A673 (cell line): ENCODE measurements around the gene ZNF723. TPM values are rescaled to one million over a fixed set of nuclear protein-coding genes. Genes with fewer than 3 reads are reported as not detected.
"Not testable (repeated sequence)": the region's sequence is repeated elsewhere in the genome, so short reads cannot be mapped to it uniquely, and the experiment has no call there.

ENCODE experiments used
- BruUV-seq: library from RNA; stranded (reverse); fragments of 400-500 nt; replicated peaks from 2 replicates; lab custom pipeline; 2021; lab: Mats Ljungman, UMichigan
- CTCF ChIA-PET: fragments of 300-600 bp; sonication (Branson Sonifier 250); formaldehyde crosslinking; loops from one replicate; lab custom pipeline; 2022; ENCODE audit warnings: antibody characterized with exemption; lab: Charles Lee
- POLR2A ChIA-PET: fragments of 300-600 bp; sonication (Branson Sonifier 250); formaldehyde crosslinking; loops from one replicate; lab custom pipeline; 2022; ENCODE audit warnings: antibody characterized with exemption; ENCODE audit not compliant: low non-redundant PET; lab: Charles Lee
- DNase-seq: peaks from one replicate; pipeline ENCODE4 v3.0.0-alpha.2; 2015; ENCODE audit warnings: low spot score
- H3K27ac ChIP-seq: fragments of 200-600 bp; sonication (generic); 2 replicates; pipeline ENCODE4 v1.5.1; 2016; ENCODE audit warnings: mixed run types, low read depth, mild to moderate bottlenecking, mixed read lengths, antibody characterized with exemption, low read length; ENCODE audit not compliant: poor library complexity, severe bottlenecking
- H3K27me3 ChIP-seq: fragments of 200-600 bp; sonication (generic); replicated peaks from 2 replicates; pipeline ENCODE4 v1.6.1; 2017; ENCODE audit warnings: mixed run types, low read depth, mild to moderate bottlenecking, mixed read lengths, antibody characterized with exemption, low read length; ENCODE audit not compliant: insufficient read depth, poor library complexity
- H3K36me3 ChIP-seq: fragments of 200-600 bp; sonication (generic); 2 replicates; pipeline ENCODE4 v1.6.1; 2016; ENCODE audit warnings: mixed run types, mild to moderate bottlenecking, mixed read lengths, antibody characterized with exemption, low read length; ENCODE audit not compliant: insufficient read depth, poor library complexity, severe bottlenecking
- H3K4me1 ChIP-seq: fragments of 200-600 bp; sonication (generic); 2 replicates; pipeline ENCODE4 v1.6.1; 2017; ENCODE audit warnings: mixed run types, mild to moderate bottlenecking, mixed read lengths, antibody characterized with exemption, low read length; ENCODE audit not compliant: insufficient read depth, poor library complexity, severe bottlenecking
- H3K4me3 ChIP-seq: fragments of 200-600 bp; sonication (generic); 2 replicates; pipeline ENCODE4 v1.5.1; 2016; ENCODE audit warnings: low read depth, mixed run types, mild to moderate bottlenecking, mixed read lengths, low read length; ENCODE audit not compliant: poor library complexity, severe bottlenecking
- H3K9me3 ChIP-seq: fragments of 200-600 bp; sonication (generic); 2 replicates; pipeline ENCODE4 v1.6.1; 2016; ENCODE audit warnings: mixed run types, low read depth, mild to moderate bottlenecking, mixed read lengths, antibody characterized with exemption, low read length; ENCODE audit not compliant: poor library complexity, severe bottlenecking
- EZH2 ChIP-seq: fragments of 200-600 bp; sonication (generic); IDR thresholded peaks from 2 replicates; pipeline ENCODE4 v1.6.1; 2017; ENCODE audit warnings: borderline replicate concordance, low read depth, mild to moderate bottlenecking, mixed read lengths, antibody characterized with exemption, low read length; ENCODE audit not compliant: poor library complexity, severe bottlenecking
- intact Hi-C: fragments of 100-400 bp; cut with micrococcal nuclease; formaldehyde crosslinking; loops from one replicate; pipeline ENCODE4 v1.10.0; 2022; ENCODE audit not compliant: unreplicated experiment
- total RNA-seq: library from RNA; stranded (reverse); gene quantifications from 2 replicates; pipeline ENCODE4 v1.2.3, GENCODE V29; 2021
- TF ChIP-seq, protein P1 (sequence below): fragments of 300-800, 200-600 bp; sonication (generic); conservative IDR thresholded peaks from 2 replicates; pipeline ENCODE4 v1.5.1; 2017; ENCODE audit warnings: low read depth, mild to moderate bottlenecking, antibody characterized with exemption, low read length, moderate library complexity, mixed read lengths

The ZNF723 gene
- total RNA-seq, 1 experiment from 2014 or later = not detected

DNA sequence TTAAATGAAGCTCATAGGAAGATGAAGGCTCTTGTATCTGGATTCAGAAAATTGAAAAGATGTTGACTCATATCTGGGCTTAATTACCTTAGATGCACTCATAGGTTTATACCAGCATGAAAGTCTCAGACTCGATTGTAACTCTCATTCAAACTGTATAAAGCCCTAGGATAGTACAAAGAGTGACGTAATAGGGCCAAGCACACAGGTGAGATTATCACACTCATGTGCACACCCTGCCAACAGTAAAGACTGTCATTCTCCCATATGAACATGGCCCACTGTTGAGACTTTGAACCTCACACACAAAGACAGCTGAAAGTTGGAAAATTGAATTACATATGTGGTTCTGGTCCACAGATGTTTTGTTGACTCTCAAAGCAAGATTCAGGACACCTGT lies 18.0 kb upstream of the ZNF723 start:
- intact Hi-C loops = no loop called here
- H3K4me3 ChIP-seq = no peak overlapping the region
- no peak overlapping the region for H3K27ac ChIP-seq
- DNase-seq = no peak
- no peaks in the 10 kb centered on the region for H3K36me3 ChIP-seq
- no peaks in the 10 kb centered on the region for H3K27me3 ChIP-seq
- CTCF ChIA-PET = no interaction called here
- TF ChIP-seq EZH2 = no peak
- TF ChIP-seq, protein P1, sequence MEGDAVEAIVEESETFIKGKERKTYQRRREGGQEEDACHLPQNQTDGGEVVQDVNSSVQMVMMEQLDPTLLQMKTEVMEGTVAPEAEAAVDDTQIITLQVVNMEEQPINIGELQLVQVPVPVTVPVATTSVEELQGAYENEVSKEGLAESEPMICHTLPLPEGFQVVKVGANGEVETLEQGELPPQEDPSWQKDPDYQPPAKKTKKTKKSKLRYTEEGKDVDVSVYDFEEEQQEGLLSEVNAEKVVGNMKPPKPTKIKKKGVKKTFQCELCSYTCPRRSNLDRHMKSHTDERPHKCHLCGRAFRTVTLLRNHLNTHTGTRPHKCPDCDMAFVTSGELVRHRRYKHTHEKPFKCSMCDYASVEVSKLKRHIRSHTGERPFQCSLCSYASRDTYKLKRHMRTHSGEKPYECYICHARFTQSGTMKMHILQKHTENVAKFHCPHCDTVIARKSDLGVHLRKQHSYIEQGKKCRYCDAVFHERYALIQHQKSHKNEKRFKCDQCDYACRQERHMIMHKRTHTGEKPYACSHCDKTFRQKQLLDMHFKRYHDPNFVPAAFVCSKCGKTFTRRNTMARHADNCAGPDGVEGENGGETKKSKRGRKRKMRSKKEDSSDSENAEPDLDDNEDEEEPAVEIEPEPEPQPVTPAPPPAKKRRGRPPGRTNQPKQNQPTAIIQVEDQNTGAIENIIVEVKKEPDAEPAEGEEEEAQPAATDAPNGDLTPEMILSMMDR = no peak
- POLR2A ChIA-PET = no interaction called here
- no TSS peak for BruUV-seq
- H3K9me3 ChIP-seq = peaks cover 52% of the 10 kb centered on the region
- H3K4me1 ChIP-seq = no peaks in the 10 kb centered on the region

DNA sequence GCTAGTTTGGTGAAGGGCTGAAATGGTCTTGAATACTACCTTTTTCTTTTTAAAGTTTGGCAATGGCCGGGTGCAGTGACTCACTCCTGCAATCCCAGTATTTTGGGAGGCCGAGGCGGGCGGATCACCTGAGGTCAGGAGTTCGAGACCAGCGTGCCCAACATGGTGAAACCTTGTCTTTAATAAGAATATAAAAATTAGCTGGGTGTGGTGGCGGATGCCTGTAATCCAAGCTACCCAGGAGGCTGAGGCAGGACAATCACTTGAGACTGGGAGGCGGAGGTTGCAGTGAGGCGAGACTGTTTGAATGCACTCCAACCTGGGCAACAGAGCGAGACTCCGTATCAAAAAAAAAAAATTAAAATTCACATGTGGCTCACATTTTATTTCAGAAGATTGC lies 880 bp upstream of the ZNF723 start:
- no peaks in the 10 kb centered on the region for H3K36me3 ChIP-seq
- CTCF ChIA-PET = no interaction called here
- peaks cover 15% of the 10 kb centered on the region for H3K9me3 ChIP-seq

DNA sequence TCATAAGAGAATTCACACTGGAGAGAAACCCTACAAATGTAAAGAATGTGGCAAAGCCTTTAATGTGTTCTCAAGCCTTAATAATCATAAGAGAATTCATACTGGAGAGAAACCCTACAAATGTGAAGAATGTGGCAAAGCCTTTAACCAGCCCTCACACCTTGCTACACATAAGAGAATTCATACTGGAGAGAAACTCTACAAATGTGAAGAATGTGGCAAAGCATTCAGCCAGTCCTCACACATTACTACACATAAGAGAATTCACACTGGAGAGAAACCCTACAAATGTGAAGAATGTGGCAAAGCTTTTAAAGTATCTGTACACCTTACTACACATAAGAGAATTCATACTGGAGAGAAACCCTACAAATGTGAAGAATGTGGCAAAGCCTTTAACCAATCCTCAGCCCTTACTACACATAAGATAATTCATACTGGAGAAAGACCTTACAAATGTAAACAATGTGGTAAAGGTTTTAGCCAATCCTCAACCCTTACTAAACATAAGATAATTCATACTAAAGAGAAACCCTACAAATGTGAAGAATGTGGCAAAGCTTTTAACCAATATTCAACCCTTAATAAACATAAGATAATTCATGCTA lies 25.7 kb downstream of the ZNF723 start:
- DNase-seq, H3K27me3 ChIP-seq, CTCF ChIA-PET, intact Hi-C loops, H3K4me3 ChIP-seq, BruUV-seq, POLR2A ChIA-PET, H3K27ac ChIP-seq, H3K4me1 ChIP-seq, H3K36me3 ChIP-seq: not testable (repeated sequence)
- H3K9me3 ChIP-seq = peaks cover 54% of the 10 kb centered on the region

More for the DNA sequence above, 880 bp upstream of the ZNF723 start:
- no TSS peak for BruUV-seq
- intact Hi-C loops = no loop called here
- POLR2A ChIA-PET = no interaction called here
- TF ChIP-seq, protein P1 = no peak
- no peak for TF ChIP-seq EZH2
- H3K27ac ChIP-seq = no peak overlapping the region
- no peaks in the 10 kb centered on the region for H3K4me1 ChIP-seq
- DNase-seq = no peak
- no peaks in the 10 kb centered on the region for H3K27me3 ChIP-seq
- H3K4me3 ChIP-seq = no peak overlapping the region

DNA sequence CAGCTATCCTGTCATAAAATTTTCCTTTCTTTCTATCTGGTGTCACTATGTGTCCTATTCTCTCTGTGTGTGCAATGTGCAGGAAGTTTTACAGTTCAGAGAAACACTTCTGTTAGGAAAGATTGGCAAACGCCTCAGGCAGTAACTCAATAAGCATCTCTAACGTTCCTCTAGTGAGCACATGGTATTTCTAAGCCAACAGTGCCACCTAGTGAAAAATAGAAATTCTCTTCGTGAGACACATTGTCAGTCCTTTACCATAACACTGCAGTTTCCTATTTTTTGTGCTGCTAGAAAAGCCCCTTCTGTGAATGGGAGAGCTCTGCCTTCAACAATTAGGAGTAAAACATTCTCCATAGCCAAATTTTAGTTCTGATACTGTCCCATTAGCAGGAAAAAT lies 50.7 kb downstream of the ZNF723 start:
- no TSS peak for BruUV-seq
- no peaks in the 10 kb centered on the region for H3K36me3 ChIP-seq
- ChIA-PET POLR2A (no interaction called here), CTCF (no interaction called here)
- no peak overlapping the region for H3K4me3 ChIP-seq
- no peak for TF ChIP-seq EZH2
- TF ChIP-seq, protein P1 = peak; percentile 39; the same call in 1 of the 2 replicates
- H3K9me3 ChIP-seq = peaks cover 58% of the 10 kb centered on the region
- no peaks in the 10 kb centered on the region for H3K27me3 ChIP-seq
- intact Hi-C loops = no loop called here
- H3K4me1 ChIP-seq = no peaks in the 10 kb centered on the region
- no peak overlapping the region for H3K27ac ChIP-seq
- peak; percentile 40 for DNase-seq
